Stimulated activated CD4-positive, alpha-beta T cell treated with anti-CD3 and anti-CD28 coated beads, Interleukin-4, amount 100 ng/mL, for 24 hours (primary cell): ENCODE results near the gene ME3.

Source experiments
- DNase-seq: peaks from one replicate; pipeline ENCODE4 v3.0.0-alpha.2; 2020

Gene ME3

DNA sequence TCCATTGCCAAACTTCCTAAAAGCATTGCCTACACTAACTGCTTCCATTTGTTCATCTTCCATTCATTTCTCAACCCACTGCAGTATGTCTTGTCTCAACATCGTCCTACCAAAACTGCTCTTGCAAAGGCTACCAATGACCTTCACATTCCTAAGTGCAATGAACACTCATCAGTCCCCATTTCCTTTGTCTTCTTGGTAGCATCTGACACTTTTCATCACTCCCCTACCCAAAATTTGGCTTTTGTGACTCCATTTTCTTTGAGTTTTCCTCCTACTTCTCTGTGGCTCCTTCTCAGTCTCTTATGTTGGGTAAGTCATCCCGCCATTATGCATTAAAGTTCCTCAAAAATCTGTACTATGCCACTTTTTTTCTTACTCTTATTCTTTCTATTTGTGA, 162.3 kb downstream of the ME3 start:
- DNase-seq = no peak

DNA sequence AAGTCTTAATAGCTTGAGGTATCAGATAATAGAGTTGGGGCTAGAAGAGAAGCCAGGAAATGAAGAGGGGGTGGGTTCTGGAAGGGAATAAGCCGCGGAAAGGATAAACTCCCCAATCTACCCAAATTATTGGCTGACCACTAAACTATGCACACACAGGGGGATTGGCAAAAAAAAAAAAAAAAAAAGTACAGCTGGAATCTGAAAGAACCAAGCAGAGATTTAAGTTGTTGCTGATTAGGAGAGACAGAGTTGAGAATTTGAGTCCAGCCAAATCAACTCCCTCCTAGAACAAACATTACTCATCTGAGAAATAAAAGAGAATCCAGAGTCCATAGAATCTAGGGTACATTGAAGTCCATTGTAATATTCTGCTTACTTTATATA, 162.8 kb downstream of the ME3 start:
- no peak for DNase-seq

DNA sequence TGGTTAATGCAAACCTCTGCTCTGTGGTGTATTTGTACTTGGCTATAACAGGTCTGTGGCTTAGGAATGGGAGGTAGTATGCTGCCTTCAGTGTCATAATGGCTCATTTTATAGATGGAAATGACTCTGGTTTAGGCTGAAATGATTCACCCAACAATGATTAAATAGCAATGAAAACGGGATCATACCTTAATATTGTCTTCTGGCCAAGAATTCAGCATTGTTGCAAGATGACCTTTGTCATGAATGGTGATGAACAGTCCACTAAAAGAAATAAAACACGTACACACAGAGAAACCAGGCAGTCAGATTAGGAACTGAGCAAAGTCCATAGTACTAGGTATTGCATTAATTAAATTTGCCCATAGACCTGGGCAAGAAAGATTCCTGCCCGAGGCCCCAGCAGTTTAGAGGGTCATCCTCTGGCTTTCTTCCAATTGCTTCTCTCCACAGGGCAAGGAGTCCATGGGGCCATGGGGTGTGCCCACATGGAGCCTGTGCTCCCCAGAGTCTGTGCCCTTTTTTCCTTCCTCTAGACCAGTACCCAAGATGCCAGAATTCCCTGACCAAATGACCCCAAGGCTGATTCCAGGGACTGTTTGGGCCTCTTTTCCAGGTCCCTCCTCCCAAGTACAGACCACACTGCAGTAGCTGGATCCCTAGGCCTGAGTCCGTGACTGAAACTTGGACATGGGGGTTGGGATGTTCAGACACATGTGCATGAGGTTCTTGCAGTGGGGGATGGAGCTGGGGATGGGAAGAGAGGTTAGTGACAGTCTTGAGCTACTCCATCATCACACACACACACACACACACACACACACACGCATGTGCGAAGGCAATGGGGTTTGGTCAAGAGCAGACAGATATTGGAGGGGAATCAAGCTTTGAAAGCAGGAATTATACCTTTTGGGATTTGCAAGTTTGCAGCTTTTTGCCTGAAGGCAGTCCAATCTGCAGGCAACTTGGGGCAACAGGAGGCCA, 163.5 kb downstream of the ME3 start:
- DNase-seq = no peak

DNA sequence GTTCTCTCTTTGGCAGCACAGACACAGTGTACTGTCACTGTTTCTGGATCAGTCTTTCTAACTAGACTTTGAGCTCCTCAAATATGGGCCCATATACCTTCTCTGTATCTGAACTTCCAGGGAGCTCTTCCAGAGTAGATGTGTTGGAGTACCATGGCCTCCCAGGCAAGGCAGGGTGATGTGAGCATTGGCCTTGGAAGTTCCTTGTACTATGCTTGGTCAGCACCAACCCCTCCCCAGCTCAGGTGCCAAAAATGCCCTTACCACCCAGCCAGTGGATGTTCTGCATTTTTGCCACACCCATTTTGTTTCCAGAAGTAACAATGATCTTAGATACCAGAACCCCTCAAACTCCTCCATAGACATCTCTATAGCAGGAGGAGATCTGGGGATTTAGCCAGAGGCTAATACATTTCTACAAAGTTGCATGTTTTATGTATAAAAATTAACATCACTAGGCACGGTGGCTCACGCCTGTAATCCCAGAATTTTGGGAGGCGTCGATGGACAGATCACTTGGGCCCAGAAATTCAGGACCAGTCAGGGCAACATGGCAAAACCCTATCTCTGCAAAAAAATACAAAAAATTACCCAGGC, 165.1 kb downstream of the ME3 start:
- DNase-seq = no peak

DNA sequence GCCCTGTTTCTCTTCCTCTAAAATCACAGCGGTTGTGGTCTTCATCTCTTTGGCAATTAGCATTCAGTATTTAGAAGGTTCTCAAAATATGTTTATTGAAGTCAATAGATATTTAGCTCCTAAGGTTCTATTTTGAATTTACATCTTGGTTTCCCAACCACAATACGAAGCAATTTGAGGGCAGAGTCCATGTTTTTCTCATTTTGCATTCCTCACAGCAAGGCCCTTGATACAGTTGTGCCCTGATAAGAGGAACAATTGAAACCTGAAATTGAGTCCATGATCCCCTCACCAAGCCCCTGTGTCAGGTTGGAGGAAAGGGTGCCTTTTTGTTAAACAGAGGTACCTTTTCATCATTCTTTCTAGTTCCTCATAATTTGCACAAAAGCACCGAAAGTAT, 166.2 kb downstream of the ME3 start:
- no peak for DNase-seq

DNA sequence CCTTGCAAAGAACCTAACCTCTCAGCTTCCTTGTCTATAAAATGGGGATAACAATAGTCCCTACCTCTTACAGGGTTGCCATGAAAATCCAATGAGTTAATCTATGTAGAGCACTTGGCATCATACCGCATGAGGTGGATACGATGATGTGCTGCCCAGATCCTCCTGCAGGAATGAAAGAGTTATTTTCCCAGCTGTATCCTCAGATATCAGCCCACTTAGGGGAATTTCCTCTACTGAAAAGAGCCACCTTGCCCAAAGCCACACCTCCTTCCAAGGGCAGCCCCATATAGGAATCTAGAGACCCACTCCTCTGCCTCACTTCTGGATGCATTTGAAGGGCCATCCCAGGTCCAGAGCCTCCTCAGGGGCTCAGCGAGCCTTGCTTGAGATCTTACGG, 169.3 kb downstream of the ME3 start:
- no peak for DNase-seq

DNA sequence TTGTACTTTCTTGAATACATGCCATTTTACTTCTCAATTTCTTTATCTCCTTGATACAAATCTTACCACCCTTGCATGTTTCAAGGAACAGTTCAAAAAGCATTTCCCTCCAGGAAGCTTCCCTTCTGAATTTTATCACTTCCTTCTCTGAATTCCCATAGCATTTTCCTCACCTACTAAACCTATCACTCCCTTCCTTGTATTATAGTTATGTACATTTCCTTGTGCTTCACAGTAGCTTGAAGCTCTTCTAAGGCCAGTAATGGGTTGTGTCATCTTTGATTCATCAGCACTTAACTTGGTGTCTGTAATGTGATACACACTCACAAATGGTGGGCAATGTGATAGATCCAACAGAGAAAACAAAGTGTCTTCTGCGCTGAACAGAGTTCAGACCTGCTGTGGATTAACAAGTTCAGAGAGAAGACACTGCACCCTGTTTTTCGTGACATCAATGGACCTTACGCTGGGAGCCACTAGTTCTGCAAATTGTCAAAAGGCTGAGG, 170.2 kb downstream of the ME3 start:
- DNase-seq = no peak

DNA sequence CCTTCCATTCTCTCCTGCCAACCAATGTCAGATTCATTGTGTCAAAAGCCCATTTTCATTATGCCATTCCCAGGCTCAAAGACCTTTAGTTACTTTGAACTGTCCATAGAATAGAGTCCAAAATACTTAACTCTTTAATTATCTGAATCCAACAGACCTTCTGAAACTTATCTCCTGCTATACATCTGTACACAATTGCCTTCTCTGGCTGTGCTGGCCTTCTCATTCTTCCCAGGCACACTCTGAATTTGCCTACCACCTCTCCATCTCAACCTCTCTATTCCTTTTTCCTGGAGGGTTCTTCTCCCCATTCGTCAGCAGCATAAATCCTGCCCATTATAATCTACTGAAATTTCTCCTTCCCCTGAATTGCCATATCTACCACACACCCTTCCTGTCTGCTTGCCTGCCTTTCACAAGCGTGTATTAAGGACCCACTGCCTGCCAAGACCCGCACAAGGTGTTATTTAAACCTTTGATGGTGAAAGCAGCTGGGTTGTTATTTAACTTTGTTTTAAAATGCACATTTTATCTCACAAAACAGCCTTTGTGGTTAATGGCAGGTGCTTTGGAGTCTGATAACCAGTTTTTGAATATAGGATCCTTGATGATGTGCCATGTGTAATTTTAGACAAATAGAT, 171.8 kb downstream of the ME3 start:
- DNase-seq = no peak

DNA sequence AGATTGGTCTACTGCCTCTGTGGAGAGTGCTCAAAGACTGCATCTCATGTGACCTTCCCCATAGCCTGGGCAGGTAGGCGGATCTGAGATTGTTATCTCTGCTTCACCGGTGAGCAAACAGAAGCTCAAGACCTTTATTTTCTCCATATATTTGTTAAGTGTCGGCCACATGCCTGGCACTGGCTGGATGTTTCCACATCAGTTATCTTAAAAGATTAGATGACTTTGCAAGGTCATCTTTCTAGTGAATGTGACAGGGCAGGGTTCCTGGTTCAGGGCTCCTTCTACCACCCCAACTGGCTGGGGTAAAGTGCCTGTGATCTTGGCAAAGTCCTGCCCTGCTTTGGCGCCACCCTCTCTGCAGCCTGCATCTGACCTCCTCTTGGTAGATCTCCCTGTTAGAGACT, 172.7 kb downstream of the ME3 start:
- DNase-seq = no peak

DNA sequence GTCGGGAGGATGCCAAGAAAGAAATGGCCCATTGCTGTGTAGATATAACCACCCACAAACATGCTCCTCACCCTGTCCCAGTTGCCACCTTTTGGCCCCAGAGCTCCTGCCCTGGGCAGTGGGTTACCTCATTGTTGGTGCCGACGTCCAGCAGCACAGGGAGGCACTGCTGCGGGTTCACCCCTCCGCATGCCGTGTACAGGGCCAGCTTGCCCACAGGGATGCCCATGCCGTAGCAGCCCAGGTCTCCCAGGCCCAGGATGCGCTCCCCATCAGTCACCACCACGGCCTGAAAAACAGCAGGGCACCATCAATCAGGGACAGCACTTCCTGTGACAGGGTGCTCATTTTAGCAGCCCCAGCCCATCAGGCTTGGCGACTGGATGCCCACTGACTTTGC, 174.6 kb downstream of the ME3 start:
- DNase-seq = no peak

DNA sequence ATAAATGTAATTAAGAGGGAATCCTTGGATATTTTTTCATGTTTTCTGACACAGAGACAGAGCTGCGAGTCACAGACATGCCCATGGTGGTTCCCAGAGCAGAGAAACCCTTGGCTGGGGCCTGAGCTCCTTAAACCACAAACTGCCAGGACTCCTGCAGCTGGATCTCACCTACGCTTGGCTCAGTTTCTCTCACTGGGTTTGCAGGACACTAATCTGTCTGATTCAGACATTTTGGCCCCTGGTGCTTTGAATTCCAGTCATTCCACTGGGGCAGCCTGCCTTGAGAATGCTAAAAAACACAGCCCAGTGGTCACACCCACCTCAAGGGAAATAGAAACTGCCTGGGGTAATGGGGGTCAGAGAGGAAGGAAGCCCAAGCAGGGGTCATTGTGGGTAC, 175.1 kb downstream of the ME3 start:
- no peak for DNase-seq

DNA sequence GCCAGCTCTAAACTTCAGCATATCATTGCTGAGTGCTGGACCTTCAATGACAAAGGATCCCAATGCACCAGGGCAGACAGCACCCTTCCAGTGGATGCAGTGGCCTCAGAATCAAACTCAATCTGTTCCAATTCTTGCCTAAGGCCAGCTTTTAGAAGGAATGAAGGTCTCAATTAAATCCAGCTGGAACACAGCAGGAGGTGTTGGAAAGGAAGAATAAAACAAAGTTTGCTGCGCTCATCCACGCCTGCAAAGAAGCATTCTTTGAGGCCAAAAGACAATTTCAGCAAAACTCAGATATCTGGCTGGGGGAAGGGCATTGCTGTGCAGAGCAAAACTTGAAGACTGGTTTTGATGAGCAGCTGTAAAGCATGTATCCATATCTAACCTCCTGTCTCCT, 177.1 kb downstream of the ME3 start:
- DNase-seq = no peak

DNA sequence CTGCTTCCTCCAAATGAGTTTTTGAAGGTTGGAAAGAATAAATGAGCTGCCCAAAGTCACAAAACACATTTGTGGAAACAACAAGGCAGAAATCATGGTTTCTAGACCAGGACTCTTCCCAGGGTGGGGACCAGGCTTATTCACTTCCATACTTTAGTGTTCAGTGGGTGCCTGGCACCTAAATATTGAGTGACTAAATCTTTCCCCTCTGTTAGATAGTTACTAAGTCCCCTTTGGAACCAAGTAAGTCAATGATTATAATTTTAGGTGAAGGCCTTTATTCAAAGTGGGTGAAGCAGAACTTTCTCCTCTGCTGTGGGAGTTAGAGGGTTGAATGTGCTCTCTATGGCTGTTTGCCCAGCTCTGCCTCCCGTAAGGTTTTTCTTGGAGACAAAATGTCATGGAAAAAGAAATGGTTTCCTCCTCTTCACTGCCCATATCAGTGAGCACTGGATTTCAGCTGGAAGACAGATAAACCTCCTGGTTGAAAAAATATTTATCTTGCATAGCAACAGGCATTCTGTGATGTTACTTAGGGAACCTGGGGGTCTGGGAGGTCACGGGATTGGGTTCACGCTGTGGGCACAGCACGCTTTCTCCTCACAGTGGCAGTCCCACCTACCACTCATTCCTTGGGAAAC, 179.9 kb downstream of the ME3 start:
- no peak for DNase-seq

DNA sequence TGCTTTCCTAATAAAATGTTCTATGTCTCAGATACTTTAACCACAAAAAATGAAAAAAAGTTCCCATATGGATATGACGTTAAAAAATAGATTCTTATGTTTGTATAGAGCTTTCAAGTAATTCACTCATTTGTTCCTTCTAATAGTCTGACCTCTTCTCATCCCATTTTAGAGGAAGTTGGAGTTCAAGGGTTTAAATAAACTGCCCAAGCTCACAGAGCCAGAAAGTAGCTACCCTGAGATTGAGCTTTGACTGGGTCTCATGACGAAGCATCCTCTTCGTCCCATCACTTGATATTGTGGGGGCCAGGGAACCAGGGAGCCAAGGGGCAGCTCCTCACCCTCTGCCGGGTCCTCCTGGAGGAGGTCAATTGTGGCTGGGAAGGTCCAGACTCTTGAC, 181.4 kb downstream of the ME3 start:
- no peak for DNase-seq

DNA sequence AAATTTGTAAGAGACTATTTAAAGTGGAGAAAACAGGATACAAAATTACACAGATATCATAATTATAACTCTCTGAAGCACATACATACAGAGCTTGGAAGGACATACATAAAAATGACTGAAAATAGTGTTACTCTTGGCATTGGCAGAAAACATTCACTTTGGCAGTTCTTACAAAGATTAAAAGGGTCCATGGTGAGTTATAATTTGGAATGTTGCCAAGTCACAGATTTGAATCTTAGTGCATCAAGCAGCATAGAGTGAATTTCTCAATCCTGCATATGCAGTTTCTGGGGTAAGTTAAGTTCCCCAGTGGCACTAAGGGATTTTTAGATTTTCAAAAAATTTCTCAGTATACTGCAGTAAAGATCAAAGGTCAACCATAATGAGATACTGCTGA, 181.8 kb downstream of the ME3 start:
- DNase-seq = no peak

DNA sequence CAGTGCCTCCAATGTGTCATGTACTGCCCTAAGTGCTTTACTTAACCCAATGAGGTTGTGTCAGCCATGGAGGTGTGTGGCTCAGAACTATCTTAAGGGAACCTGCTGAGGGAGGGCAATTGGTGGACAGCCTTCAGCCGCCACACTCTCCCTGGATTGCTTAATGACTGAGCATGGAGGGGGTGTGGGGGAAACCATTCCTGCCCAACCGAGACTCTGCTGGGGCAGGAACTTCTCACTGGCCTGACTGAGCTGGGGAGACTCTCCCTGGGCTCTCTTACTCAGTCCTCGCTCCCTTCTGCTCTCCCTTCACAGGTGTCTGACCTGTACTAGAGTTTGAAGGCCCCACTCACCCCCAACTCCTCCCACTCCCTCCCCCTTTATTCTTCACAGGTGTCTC, 183.0 kb downstream of the ME3 start:
- no peak for DNase-seq

DNA sequence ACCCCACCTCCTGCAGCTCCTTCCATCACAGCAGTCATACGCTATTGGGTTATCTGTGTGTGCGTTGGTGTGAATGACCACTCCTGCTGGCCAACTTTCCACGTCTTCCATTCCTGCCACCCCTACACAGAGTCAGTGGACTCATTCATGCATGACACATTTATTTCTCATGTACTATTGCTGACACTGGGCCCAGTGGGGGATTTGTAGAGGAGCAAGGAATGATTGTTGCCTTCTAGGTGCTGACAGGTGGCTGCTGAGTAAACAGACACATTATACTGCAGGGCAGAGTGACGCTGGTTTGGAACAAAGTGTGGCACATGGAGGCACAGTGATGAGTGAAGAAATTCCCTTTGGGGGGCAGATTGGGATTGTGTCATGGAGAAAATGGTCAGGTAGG, 183.9 kb downstream of the ME3 start:
- no peak for DNase-seq

DNA sequence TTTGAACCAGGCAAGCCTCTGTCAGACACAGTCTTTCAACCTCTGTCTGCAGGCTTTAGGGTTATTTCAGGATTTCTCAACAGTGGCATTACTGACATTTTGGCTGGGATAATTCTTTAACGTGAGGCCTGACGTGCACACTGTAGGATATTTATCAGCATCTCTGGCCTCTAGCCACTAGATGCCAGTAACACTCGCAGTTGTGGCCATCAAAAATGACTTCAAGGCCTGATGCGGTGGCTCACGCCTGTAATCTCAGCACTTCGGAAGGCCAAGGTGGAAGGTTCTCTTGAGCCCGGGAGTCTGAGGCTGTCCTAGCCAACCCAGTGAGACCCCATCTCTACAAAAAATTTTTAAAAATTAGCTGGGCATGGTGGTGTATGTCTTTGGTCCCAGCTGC, 184.7 kb downstream of the ME3 start:
- DNase-seq = no peak

DNA sequence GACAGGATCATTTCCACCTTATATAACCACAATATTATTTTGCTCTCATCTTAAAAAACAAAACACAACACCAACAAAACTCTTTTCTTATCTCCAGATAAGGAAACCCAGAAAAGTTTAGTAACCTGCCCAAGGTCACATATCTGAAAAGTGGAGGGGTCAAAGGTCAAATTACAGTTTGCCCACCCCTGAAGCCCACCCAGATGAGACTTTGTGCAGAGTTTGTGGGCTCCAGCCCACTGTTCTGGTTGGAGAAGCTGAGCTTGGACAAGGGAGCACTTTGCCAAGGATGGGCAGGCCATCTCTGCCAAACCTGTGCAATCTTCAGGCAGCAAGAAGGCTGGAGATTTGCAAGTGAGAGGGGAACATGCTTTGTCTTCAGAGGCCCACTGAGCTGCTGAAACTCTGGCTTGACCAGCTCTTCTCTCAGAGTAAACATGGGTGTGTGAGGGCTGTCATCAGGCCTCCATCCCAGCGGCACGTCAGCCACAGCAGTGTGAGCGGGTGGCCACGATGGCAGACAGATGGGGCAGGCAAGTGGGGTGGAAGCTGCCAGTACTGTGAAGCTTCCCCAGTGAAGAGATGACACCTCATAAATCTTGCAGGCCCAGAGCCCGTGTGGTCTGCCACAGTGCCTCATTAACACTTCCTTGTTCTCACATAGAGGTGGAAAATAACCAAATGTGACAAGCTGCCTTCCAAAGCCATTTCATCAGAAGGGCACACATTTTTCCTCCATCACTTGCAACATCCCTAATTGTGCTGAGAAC, 186.0 kb downstream of the ME3 start:
- DNase-seq = no peak

DNA sequence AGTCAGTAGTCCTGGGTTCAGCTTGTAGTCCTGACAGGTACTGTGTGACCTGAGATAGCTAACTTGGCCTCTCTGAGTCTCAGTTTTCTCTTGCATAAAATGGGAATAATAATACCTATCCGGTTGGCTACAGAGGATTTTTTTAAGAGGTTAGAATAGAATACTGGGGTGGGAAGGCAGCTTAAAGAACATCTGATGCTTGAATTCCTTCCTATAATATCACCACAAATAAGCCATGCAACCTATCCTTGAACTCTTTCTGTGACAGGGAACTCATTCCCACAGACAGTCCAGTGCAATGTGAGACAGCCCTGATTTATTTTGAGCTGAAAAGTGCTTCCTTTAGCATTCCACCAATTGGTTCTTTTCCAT, 187.6 kb downstream of the ME3 start:
- no peak for DNase-seq

DNA sequence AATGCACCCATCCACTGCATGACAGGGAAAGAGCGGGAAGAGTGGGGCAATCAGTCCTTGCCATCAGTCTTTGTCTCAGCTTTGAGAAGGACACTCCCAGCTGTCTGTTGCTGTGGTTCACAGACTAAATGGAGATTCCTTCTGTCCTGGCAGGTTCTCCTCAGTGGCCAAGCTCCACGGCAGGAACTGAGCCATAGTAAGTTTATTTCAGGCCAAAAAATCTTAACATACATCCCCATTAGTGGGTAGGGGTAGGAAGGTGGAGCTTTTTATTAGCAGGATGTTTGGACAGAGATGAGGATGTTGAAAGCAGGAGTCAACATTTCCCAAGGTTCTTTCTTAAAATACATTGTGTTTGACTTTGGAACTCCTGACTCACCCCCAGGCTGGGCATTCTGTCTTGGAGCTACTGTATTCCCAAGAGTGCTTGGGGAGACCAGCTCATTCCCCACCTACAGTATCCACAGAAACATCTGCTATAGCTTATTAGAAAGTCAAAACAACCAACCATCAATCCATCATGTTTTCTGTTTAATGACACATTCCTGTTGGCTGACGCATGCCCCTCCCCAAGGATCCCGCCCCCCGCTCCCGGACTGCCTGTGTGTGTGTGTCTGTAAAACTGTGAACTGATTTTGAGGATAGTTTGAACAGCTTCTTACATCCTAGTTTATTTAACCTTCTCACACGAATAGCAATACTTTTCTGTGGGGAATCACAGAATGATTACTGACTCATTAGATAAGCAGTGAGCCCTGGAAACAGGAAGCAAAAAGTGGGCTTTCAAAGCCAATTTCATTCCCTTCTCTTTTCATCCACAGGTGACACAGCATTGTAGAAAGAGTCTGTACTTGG, 188.2 kb downstream of the ME3 start:
- DNase-seq = no peak

DNA sequence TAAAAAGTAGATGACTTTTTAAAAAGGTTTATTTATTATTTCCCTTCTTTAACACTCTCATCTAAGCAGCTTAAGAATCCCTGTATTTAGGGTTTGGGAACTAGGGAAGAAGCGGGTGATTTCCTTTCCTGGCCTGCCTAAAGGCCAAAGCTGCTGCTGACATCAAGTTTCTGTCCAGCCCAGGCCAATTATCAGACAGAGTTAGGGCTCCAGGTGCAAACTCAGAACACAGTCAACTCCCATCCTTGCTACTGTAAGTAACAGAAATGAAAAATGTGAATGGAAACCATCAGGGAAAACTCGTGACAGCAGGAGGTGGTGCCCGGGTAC, 188.8 kb downstream of the ME3 start:
- DNase-seq = no peak
